Measurements from ENCODE around the gene ZBTB7C.

The ZBTB7C gene

GRCh38 chr18:48044944-48045343 lies 364.2 kb downstream of the ZBTB7C start:
- DNase-seq = no peak

- no peak for DNase-seq
Observed at GRCh38 chr18:48043166-48043565, 366.0 kb downstream of the ZBTB7C start.

- no peak for DNase-seq
Observed at GRCh38 chr18:48042431-48042830, 366.8 kb downstream of the ZBTB7C start.

- DNase-seq = no peak
Observed at GRCh38 chr18:48040457-48041110, 368.6 kb downstream of the ZBTB7C start.

- no peak for DNase-seq
Observed at GRCh38 chr18:48039769-48040215, 369.4 kb downstream of the ZBTB7C start.

- DNase-seq = no peak
Observed at GRCh38 chr18:48038636-48039035, 370.5 kb downstream of the ZBTB7C start.

GRCh38 chr18:48037481-48038271 lies 371.5 kb downstream of the ZBTB7C start:
- DNase-seq = peak; percentile 50

GRCh38 chr18:48036641-48037421 lies 372.4 kb downstream of the ZBTB7C start:
- no peak for DNase-seq

- no peak for DNase-seq
Observed at GRCh38 chr18:48036226-48036625, 373.0 kb downstream of the ZBTB7C start.

GRCh38 chr18:48035556-48035860 lies 373.7 kb downstream of the ZBTB7C start:
- DNase-seq = no peak

- DNase-seq = no peak
Observed at GRCh38 chr18:48034651-48035555, 374.3 kb downstream of the ZBTB7C start.

- DNase-seq = no peak
Observed at GRCh38 chr18:48033790-48034650, 375.2 kb downstream of the ZBTB7C start.

- DNase-seq = no peak
Observed at GRCh38 chr18:48032876-48033789, 376.1 kb downstream of the ZBTB7C start.

- no peak for DNase-seq
Observed at GRCh38 chr18:48031641-48032040, 377.5 kb downstream of the ZBTB7C start.

- peak; percentile 62 for DNase-seq
Observed at GRCh38 chr18:48030616-48031480, 378.3 kb downstream of the ZBTB7C start.

- DNase-seq = no peak
Observed at GRCh38 chr18:48029296-48029986, 379.7 kb downstream of the ZBTB7C start.

- DNase-seq = no peak
Observed at GRCh38 chr18:48028696-48029095, 380.5 kb downstream of the ZBTB7C start.

- DNase-seq = no peak
Observed at GRCh38 chr18:48028081-48028480, 381.1 kb downstream of the ZBTB7C start.

- no peak for DNase-seq
Observed at GRCh38 chr18:48027401-48027963, 381.7 kb downstream of the ZBTB7C start.

All from NCI-H1694 treated with DMSO at 0.1 percent for 48 hours (cell line).